Measurements from ENCODE around the gene CRTAC1.

Gene CRTAC1

GRCh38 chr10:97964748-97965147 lies 65.7 kb downstream of the CRTAC1 start:
- no peak for DNase-seq

GRCh38 chr10:97961945-97962344 lies 68.5 kb downstream of the CRTAC1 start:
- DNase-seq = no peak

DNA sequence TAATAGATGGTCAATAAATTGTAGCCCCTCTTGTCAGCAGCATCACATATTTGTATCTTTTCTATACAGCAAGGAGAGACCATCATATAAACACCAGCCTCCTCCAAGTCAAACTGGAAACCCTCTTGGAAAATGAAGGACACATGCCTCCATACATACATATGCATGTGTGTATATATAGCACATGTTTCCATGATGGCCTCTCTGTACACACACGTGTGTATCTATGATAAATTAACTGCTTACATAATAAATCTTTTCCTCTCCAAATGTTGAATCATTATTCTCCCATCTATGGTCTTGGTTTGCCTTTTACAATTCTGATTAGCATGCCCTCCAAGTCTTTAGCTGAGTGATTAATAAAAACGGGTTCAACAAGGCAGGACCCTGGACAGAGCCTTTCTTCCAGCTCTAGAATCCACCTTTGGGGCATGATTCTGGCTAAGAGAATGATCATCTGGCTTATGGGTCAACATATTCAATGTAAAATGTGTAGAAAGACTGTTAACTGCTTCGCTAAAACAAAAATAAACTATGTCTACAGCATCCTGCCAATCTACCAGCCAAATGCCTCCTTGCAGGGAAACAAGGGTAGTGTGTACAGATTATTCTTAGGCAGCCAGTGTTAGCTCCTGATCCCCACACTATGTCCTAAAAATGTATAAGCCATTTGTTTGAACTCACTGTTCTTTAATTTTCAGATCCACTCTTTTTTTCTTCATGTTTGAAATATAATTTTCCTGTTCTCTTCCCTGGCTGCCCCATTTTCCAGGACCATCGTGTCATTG lies 70.0 kb downstream of the CRTAC1 start:
- DNase-seq = no peak

DNA sequence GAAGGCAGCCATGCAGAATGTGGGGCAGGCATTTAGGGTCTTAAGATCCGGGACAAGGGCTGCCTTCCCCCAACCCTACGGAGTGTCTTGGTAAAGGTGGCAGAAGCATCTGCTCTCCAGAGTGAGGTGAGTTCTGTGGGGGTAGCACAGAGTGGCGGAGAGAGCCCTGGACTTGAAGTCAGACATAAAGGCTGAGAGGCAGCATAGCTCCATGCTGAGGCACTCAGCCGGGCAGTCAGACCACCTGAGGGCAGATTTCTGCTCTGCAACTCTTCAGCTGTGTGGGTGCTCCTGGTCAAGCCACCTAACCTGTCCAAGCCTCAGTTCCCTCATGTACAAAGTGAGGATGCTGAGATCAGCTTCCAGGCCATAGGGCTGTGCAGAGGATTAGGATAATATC lies 81.0 kb downstream of the CRTAC1 start:
- DNase-seq = no peak

GRCh38 chr10:97948822-97949221 lies 81.6 kb downstream of the CRTAC1 start:
- DNase-seq = no peak

DNA sequence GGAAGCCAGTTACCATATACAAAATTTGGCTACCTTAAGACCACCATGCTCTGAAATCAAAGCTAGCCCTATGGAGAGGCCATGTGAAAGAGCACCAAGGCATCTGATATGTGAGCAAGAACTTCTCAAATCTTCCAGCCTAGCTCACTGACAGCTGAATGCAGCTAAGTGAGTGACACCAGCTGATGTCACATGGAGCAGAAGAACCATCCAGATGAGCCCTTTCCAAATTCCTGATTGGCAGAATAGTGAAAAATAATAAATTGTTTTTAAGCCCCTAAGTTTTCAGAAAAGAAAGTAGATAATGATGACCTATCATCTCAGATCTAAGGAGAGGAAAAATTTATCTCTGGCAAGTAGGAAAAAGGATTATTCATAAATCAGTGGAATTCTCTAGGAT lies 85.6 kb downstream of the CRTAC1 start:
- no peak for DNase-seq

GRCh38 chr10:97943294-97943693 lies 87.1 kb downstream of the CRTAC1 start:
- no peak for DNase-seq

GRCh38 chr10:97940534-97940933 lies 89.9 kb downstream of the CRTAC1 start:
- DNase-seq = no peak

- DNase-seq = no peak
These were observed 90.9 kb downstream of the CRTAC1 start for GRCh38 chr10:97939446-97939990.

GRCh38 chr10:97937928-97938327 lies 92.5 kb downstream of the CRTAC1 start:
- DNase-seq = no peak

DNA sequence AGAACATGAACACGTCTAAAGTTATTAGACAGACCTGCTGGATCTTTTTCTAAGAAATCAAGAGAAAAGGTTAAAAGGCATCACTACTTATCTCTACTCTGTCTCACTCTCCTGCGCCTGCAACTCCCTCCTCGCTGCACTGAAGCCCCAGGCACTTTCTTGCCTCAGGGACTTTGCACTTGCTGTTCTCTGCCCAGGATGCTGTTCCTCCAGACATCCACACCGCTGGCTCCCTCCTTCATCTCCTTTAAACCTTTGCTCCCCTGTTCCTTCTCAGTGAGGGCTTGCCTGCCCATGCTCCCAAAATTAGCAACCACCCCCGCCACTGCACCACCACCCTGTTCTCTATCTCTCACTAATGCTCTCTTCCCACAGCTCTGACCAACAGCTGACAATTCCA lies 93.4 kb downstream of the CRTAC1 start:
- no peak for DNase-seq

DNA sequence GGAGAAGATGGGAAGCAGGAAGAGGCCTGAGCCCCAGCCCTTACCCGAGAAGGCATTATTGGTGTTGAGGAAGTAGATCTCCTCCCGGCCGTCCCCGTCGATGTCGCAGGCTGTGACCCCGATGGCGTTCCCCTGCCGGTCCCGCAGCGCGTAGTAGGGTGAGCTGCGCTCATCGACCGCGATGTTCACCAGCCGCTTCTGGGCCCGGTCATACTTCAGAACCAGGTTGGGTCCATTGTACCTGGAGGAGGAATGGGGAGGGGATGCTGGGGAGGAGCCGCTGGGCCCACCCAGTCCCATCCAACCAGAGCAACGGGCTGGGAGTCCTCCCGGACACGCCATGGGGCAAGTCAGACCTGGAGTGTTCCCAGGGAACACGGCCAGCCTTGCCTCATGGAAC lies 94.3 kb downstream of the CRTAC1 start:
- no peak for DNase-seq

- DNase-seq = no peak
These were observed 97.4 kb downstream of the CRTAC1 start for GRCh38 chr10:97932932-97933530.

- no peak for DNase-seq
These were observed 99.4 kb downstream of the CRTAC1 start for GRCh38 chr10:97931041-97931440.

- no peak for DNase-seq
These were observed 101.5 kb downstream of the CRTAC1 start for GRCh38 chr10:97928897-97929296.

DNA sequence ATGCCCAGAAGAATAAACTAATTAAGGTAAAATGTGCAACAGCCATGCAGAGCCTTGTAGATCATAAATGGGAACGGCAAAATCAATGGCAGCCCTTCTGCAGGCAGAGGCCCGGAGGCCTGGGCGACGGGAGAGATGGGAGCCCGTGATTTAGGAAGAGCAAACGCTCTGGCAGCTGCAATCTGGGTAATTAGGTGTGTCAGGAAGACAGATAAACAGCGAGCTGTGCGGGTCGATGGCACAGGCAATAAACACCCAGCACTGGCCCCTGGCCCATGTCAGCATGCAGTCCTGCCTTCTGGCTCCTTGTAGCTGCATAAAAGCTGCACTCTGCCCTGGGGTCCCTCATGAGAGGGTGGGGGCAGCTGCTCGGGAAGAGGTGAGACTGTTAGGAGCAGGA lies 102.8 kb downstream of the CRTAC1 start:
- no peak for DNase-seq

DNA sequence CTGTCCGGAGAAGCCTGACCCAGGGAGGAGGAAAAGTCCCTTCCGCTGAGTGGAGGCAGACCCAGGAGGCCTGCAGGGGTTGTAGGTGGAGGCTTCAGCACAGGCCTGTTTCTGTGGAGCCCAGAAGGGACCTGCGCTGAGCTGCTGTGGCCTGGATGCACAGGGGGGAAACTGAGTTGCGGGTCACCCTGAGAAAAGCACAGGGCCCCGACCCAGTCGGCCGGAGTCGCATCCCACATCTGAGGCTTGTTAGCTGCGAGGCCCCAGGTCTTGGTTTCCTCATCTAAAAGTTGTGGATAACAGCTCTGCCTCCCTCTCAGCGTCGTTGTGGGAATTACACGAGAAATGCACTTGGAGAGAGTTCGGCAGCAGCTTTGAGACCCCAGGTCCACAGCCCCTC lies 104.4 kb downstream of the CRTAC1 start:
- DNase-seq = no peak

DNA sequence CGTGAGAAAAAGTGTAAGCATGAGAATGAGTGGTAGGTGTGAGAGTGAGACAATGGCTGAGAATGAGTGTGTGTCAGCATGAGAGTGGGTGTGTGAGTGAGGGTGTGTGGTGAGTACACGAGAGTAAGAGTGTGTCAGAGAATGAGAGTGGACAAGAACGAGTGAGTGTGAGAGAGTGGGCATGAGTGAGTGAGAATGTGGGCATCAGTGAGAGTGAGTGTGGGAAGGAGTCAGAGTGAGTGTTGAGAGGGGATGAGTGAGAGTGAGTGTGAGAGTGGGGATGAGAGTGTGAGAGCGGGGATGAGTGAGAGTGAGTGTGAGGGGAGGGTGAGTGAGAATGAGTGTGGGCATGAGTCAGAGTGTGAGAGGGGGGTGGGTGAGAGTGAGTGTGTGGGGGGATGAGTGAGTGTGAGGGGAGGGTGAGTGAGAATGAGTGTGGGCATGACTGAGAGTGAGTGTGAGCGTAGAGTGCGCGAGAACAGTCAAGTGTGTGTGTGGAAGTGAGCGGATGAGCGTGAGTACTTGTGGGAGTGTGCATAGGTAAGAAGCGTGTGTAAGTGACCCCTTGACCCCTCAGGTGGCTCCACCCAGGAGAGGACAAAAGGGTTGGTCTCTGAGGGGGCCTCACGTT lies 105.0 kb downstream of the CRTAC1 start:
- DNase-seq = no peak

- no peak for DNase-seq
These were observed 105.7 kb downstream of the CRTAC1 start for GRCh38 chr10:97924678-97925077.

DNA sequence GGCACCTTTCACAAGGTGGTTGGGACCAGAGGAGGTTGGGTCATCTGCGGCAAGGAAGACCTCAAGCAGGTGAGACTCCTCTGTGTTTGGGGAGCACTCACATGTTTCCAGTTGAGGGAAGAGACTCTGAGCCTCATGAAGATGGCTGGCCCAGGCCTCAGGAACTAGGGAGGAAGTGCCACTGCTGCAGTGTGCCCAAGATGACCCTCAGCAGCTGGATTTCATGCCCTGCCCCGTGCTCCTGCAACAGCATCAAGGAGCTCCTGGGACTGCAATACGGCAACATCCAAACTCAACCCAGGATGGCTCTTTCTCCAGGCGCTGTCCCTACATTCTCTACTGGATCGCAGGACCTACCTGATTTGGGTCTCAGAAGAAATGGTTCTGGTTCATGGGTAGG lies 106.9 kb downstream of the CRTAC1 start:
- DNase-seq = no peak

DNA sequence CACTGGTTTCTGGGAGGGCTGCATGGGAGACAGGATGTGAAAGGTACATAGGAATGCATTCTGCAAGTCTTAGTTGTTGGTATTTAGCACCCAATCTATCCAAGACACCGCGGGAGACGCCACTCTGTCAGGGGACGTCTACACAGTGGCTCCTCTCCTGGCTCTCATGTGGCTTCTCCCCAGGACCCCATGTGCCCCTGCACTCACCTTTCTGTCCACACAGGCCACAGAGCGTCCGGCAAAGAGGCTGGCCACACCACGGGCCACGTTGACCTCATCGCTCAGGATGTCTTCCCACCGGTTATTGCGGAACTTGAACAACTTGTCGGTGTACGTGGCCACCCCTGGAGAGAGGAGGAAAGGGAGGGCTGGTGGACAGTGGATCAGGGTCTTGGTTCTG lies 107.4 kb downstream of the CRTAC1 start:
- no peak for DNase-seq

DNA sequence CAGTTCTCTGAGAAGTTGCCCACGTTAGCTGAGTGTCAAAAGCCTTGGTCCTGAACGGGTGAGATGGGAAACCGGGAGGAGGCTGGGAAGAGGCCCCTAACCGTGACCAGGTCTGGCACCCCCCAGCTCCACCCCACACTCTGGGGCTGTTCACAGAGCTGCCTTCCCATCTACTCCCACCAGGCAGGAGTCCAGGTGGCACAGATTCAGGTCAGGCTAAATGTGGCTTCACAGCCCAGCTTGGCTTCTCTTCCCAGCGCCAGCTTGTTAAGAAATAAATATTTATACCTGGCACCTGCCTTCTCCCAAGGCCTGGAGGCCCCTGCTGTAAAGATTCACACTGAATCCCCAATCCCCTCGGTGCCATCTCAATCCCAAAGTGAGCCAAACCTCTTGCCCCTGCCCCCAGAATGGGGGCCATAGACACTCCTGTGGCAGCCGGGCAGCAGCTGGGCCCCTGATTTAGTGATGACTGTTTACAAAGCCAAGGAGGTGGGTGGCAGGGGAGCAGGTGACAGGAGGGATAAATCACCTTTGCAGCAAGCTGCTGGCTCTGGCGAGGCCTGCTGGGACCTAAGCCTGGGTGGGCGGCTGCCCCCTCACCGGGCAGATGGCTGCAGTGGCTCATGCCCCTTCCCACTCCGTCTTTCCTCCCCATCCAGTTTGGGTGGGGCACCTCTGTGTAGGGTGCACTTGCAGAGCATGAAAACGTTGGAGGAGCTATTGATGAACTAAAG lies 108.2 kb downstream of the CRTAC1 start:
- no peak for DNase-seq

DNA sequence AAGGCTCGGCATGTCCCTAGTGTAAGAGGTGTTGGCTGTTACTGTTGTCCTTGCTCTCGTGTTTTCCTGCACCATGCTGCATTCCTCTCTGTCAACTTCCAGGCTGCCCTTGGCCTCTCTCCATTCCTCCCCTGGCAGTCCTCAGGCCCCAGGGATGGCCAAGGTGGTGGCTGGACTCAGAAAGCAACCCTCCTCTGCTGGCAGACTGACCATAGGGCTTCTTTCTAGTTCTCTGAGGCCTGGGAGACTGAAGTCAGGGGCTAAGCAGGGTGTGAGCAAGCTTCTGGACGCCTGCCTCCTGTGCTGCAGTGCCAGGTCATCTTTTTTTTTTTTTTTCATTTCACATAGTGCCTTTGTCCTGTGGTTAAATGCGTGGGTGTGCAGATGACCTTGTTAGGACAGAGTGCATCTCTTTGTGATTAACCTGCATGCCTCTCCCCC lies 108.8 kb downstream of the CRTAC1 start:
- DNase-seq = no peak
